ENCODE results near the gene ITIH2. TPM values are rescaled to one million over a fixed set of nuclear protein-coding genes. Genes with fewer than 3 reads are reported as not detected.
"Not testable (repeated sequence)": the region's sequence is repeated elsewhere in the genome, so short reads cannot be mapped to it uniquely, and the experiment has no call there.

Gene ITIH2
- polyA plus RNA-seq (2013, experiment 1 of 2; ENCODE audit: insufficient read length) = not detected
- polyA plus RNA-seq (2013, experiment 2 of 2; ENCODE audit: insufficient read length) = not detected

DNA sequence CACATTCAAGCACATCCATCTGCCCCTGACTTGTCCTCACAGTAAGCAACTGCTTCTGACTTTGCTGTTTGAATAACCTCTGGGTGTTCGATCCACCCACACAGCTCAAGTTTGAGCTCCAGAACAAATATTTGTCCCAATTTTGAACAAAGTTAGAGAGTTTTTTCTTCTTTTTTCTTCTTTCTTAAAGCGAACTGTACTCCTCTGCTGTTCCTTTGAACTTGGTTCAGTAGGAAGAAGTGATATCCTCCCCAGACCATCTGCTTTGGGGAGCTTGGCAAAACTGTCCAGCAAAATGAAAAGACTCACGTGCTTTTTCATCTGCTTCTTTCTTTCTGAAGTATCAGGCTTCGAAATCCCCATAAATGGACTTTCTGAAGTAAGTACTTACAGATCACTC lies at the start of gene ITIH2:
Gene ITIH2 (plus strand): TSS at position 177 of the 400 bp plus-strand sequence. CDS start 119 bp downstream, at position 296.
- DNase-seq = no peak

GRCh38 chr10:7657079-7657478 lies 46.0 kb upstream of the ITIH2 start:
- DNase-seq = not testable (repeated sequence)

DNA sequence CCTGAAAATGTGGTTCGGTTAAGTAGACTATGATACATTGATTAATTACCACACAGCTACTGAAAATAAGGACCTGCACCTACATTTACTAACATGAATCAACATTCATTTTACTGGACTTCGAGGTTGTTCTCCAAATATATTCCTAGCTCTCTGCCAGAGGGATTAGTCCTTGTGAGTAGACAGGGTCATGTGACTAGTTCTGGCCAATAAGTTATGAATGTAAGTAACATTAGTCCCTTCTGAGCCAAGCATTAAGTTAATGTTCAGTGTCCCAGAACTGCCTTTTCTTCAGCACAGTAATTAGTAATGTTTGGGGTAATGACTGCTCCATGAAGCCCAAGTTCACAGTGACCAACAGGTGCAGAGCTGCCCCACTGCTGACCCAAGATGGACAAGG lies 45.6 kb upstream of the ITIH2 start:
- DNase-seq = no peak

DNA sequence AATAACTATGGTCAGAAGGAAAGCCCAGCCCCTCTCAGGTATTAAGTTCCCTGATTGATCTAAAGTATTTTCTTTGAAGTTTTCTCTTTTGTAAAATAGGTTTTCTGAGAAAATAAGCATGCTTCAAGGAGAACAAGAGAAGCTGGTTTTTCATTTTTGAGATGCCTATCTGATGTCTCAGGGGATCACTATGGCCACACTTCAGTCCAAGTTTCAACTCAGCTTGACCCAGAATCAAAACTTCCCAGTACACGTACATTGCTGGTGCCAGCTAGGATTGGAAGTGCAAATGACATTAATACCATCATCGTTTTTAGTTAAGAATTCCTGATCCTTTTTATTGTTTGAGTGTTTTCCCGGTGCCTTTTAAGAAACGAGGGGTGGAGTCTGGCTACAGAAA lies 43.6 kb upstream of the ITIH2 start:
- DNase-seq = peak; percentile 16

GRCh38 chr10:7662522-7662921 lies 40.6 kb upstream of the ITIH2 start:
- no peak for DNase-seq

GRCh38 chr10:7664707-7665106 lies 38.4 kb upstream of the ITIH2 start:
- DNase-seq = no peak

DNA sequence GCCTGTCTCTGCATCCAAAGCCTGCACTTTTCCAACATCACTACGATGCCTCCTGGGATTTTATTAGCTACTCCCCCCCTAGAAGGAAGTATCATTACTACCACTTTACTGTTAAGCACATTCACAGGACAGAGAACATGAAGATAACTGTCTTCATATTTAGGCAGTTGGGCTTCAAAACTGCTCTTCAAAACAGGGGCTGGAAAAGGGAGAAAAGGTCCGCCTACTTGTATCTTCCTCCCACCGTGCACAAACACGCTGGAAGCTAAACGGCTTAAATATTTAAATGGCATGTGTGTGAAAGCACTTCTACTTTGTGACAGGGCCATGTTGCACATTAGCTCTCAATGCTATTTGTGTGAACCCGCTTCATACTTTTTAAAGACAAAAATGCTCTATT lies 37.3 kb upstream of the ITIH2 start:
- no peak for DNase-seq

- DNase-seq = no peak
These were observed 36.7 kb upstream of the ITIH2 start, which contains the start of gene ITIH5 for GRCh38 chr10:7666253-7667023. TSS of gene ITIH5 (minus strand) at chr10:7666966. CDS start at chr10:7666892, 74 bp downstream.

DNA sequence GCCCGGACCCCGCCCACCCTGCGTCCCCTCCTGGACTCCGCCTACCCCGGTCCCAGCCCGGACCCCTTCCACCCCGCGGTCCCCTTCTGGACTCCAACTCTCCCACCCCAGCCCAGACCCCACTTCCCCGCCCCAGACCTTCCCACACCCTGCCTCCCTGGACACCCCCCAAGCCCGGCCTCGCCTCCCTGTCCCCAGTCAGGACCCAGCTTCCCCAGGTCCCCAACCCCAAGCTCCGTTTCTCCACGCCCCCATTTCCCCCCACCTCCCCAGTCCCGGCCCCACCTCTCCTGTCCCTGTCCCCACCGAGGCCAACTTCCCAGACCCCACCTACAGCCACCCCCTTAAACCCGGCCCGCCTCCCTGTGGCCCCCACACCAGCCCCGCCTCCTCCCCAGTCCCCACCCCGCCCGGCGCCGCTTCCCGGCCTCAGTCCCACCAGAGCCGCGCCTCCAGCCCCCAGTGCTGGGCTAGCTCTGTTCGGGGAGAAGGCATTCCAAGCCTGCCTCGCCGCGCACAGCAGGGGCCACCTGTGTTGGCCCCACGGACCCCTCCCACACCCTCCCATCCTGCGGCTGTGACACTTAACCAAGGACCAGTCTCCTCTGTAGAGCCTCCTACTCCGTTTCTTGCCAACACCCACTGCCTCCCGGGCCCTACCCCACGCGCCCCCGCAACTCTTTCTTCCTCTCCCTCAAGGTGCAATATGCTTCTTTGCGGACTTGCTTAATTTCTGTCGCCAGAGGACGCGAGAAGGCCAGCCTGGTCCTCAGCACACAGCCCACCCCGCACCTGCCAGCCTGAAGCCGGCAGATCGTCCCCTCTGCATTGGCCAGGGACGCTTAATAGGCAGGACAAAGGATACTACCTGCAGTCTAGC lies 35.6 kb upstream of the ITIH2 start:
- DNase-seq = no peak

DNA sequence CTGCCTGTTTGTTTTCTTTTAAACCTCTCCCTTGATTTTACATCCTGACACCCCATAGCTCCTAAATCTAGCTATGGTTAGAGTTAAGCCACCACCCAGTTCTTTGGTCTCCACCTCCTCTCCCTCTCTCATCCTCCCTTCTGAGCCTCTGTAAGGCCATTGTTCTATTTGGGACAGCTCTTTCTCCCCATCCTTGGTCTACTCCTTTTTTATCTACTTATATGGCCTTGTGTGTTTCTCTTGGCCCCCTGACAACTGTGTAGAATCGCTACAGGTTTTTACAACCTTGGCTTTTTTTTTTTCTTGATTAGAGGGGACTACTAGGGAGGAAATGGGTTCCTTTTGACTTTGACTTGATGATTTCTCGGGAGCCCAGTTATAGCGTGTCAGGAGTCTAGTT lies 33.0 kb upstream of the ITIH2 start:
- DNase-seq = no peak

DNA sequence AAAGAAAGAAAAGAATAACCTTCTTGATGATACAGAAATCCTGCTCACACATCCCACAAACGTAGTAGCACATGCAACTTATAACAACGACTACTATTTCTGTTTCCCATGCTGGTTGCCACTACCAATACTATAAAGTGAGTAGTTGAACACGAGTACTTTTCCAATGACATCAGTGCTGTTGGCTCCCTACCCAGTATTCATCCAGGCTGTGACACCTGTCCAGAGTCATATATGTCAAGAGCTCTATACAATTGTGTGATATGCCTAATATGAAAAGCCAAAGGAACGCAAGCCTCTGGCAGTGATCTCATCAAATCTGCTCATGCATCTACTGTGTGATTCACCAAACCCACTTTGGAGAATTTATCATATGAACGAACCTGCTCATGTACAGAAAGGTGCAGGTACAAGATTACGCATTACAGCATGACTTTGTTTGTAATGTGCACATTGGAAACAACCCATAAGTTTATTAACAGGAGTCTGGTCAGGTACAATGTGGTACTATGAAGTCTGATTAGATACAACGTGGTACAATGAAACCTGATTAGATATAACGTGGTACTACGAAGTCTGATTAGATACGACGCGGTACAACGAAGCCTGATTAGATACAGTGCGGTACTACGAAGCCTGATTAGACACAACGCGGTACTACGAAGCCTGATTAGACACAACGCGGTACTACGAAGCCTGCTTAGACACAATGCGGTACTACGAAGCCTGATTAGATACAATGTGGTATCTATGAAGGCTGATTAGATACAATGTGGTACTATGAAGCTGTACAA lies 30.6 kb upstream of the ITIH2 start:
- no peak for DNase-seq

DNA sequence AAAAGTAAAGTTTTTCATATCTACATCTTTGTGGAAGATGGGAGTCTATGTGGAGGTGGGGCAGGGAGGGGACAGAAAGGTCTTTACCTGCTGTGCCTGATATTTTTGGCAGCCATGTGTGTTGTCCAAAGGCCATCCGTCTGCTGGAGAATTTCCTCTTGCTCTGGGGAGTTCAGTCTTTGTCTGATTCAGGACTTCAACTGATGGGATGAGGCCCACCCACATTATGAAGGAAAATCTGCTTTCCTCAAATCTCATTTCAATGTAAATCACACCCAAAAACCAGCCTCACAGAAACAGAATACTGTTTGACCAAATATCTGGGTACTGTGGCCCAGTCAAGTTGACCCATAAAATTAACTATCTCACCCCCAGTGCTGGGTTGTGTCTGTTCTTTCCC lies 23.9 kb upstream of the ITIH2 start:
- DNase-seq = no peak

- DNase-seq = not testable (repeated sequence)
These were observed 23.0 kb upstream of the ITIH2 start for GRCh38 chr10:7680078-7680477.

DNA sequence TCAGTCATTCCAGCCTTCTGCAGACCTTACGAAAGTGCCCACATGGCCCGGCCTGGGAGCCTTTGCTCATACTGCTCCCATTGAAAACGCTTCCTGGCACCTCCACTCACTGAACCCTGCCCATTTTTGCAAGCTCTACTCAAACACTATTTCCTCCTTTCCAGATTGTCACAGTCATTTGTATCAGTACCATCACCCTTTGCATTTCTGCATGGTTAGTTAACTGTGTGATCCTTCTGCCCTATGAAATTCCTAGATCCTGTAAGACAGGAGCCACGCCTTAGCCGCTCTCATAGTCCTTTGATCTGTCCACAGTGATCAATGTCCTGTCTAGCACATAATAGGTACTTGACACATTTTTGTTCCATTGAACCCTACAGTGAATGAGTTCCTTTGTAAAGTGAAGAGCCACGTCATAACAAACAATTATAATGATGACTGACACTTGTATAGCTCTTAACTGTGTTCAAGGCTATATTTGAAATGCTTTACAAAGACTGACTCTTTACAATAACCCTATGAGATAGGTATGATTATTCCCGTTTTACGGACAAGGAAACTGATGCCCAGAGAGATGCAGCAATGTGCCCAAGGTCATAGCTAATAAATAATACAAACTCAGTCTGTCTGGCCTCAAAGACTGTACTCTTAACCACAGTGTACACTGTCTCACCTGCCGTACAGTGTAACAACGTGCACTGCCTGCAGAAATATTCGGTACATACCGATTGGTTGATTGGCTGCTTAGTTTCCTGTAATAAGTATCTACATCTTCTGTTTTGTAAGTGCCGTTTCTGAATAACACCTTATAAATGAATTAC lies 16.6 kb upstream of the ITIH2 start:
- DNase-seq = no peak

- peak; percentile 87 for DNase-seq
These were observed 15.7 kb upstream of the ITIH2 start for GRCh38 chr10:7687228-7687907.

GRCh38 chr10:7689591-7689990 lies 13.5 kb upstream of the ITIH2 start:
- no peak for DNase-seq

DNA sequence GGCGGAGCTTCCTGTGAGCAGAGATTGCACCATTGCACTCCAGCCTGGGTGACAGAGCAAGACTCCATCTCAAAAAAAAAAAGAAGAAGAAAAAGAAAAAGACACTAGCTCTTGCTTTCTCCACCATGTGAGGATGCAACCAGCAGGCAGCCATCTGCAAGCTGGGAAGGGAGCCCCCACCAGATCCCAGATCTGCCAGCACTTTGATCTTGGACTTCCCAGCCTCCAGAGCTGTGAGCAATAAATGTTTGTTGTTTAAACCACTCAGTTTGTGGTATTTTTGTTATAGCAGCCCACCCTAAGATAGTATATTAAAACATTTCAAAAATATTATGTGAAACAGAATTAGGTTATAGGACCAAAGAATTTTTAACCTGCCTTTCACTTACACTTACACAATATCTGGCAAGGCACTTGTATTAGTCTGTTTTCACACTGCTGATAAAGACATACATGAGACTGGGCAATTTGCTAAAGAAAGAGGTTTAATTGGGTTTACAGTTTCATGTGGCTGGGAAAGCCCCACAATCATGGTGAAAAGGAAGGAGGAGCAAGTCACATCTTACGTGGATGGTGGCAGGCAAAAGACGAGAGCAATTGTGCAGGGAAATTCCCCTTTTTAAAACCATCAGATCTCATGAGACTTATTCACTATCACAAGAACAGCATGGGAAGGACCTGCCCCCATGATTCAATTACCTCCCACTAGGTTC lies 12.1 kb upstream of the ITIH2 start:
- DNase-seq = not testable (repeated sequence)

GRCh38 chr10:7692368-7692767 lies 10.7 kb upstream of the ITIH2 start:
- not testable (repeated sequence) for DNase-seq

DNA sequence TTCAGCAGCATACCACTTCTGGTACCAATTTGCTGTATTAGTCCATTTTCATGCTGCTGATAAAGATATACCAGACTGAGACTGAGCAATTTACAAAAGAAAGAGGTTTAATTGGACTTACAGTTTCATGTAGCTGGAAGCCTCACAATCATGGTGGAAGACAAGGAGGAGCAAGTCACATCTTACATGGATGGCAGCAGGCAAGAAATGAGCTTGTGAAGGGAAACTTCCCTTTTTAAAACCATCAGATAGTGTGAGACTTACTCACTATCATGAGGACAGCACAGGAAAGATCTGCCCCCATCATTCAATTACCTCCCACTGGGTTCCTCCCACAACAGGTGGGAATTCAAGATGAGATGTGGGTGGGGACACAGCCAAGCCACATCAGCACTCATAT lies 9.9 kb upstream of the ITIH2 start:
- not testable (repeated sequence) for DNase-seq

- DNase-seq = no peak
These were observed 6.6 kb upstream of the ITIH2 start for GRCh38 chr10:7696545-7696944.

Data from fibroblast of skin of abdomen (primary cell).